H9 (cell line): ENCODE results near the gene FGFR3. TPM values are rescaled to one million over a fixed set of nuclear protein-coding genes. Genes with fewer than 3 reads are reported as not detected.

Experiments used
- DNase-seq: peaks from one replicate; pipeline ENCODE4 v3.0.0-alpha.2; 2017
- H2AFZ ChIP-seq: one replicate; pipeline ENCODE4 v1.6.1; 2013; ENCODE audit warnings: mild to moderate bottlenecking, low read length, control low read depth, moderate library complexity
- H2AK5ac ChIP-seq: 2 replicates; pipeline ENCODE4 v1.6.1; 2013; ENCODE audit warnings: low read length, control low read depth, mixed read lengths; ENCODE audit not compliant: insufficient read length
- H2BK120ac ChIP-seq: one replicate; pipeline ENCODE4 v1.6.1; 2013; ENCODE audit warnings: low read depth, mild to moderate bottlenecking, low read length, control low read depth, inconsistent platforms; ENCODE audit not compliant: poor library complexity, severe bottlenecking
- H2BK12ac ChIP-seq: 2 replicates; pipeline ENCODE4 v1.6.1; 2013; ENCODE audit warnings: low read length, control low read depth, mixed read lengths, low read depth; ENCODE audit not compliant: insufficient read length
- H2BK15ac ChIP-seq: 2 replicates; pipeline ENCODE4 v1.6.1; 2013; ENCODE audit warnings: low read depth, low read length, control low read depth
- H2BK20ac ChIP-seq: one replicate; pipeline ENCODE4 v1.6.1; 2013; ENCODE audit warnings: low read depth, mild to moderate bottlenecking, low read length, control low read depth, inconsistent platforms; ENCODE audit not compliant: poor library complexity, severe bottlenecking
- H2BK5ac ChIP-seq: 2 replicates; pipeline ENCODE4 v1.6.1; 2013; ENCODE audit warnings: low read length, control low read depth, mixed read lengths; ENCODE audit not compliant: insufficient read length
- H3K14ac ChIP-seq: 2 replicates; pipeline ENCODE4 v1.6.1; 2013; ENCODE audit warnings: low read length, control low read depth; ENCODE audit not compliant: insufficient read depth
- H3K18ac ChIP-seq: 2 replicates; pipeline ENCODE4 v1.6.1; 2013; ENCODE audit warnings: low read depth, mild to moderate bottlenecking, mixed read lengths, low read length, control low read depth; ENCODE audit not compliant: insufficient read length
- H3K23ac ChIP-seq: 2 replicates; pipeline ENCODE4 v1.6.1; 2013; ENCODE audit warnings: low read length, control low read depth, mixed read lengths, low read depth; ENCODE audit not compliant: insufficient read length
- H3K23me2 ChIP-seq: 2 replicates; pipeline ENCODE4 v1.6.1; 2013; ENCODE audit warnings: low read depth, mild to moderate bottlenecking, mixed read lengths, low read length, control low read depth; ENCODE audit not compliant: insufficient read length, poor library complexity, severe bottlenecking
- H3K27ac ChIP-seq: 2 replicates; pipeline ENCODE4 v1.5.1; 2013; ENCODE audit warnings: low read length, control low read depth, mixed read lengths, low read depth; ENCODE audit not compliant: insufficient read length
- H3K27me3 ChIP-seq: 2 replicates; pipeline ENCODE4 v1.6.1; 2013; ENCODE audit warnings: low read length, control low read depth, inconsistent platforms; ENCODE audit not compliant: insufficient read depth
- H3K4ac ChIP-seq: 2 replicates; pipeline ENCODE4 v1.6.1; 2013; ENCODE audit warnings: low read depth, mild to moderate bottlenecking, control low read depth, inconsistent platforms, low read length, moderate library complexity
- H3K4me1 ChIP-seq: 2 replicates; pipeline ENCODE4 v1.6.1; 2013; ENCODE audit warnings: low read length, control low read depth, inconsistent platforms; ENCODE audit not compliant: insufficient read depth
- H3K4me2 ChIP-seq: 2 replicates; pipeline ENCODE4 v1.6.1; 2013; ENCODE audit warnings: low read length, control low read depth, mixed read lengths; ENCODE audit not compliant: insufficient read length, insufficient read depth
- H3K56ac ChIP-seq: 2 replicates; pipeline ENCODE4 v1.6.1; 2013; ENCODE audit warnings: low read depth, mild to moderate bottlenecking, mixed read lengths, low read length, control low read depth; ENCODE audit not compliant: insufficient read length
- H3K79me1 ChIP-seq: 2 replicates; pipeline ENCODE4 v1.6.1; 2013; ENCODE audit warnings: low read depth, mild to moderate bottlenecking, moderate library complexity, low read length, control low read depth, inconsistent platforms; ENCODE audit not compliant: insufficient read depth, poor library complexity, severe bottlenecking
- H3K79me2 ChIP-seq: 2 replicates; pipeline ENCODE4 v1.6.1; 2013; ENCODE audit warnings: low read length, control low read depth, inconsistent platforms; ENCODE audit not compliant: insufficient read depth
- H3K9ac ChIP-seq: 2 replicates; pipeline ENCODE4 v1.6.1; 2013; ENCODE audit warnings: low read length, control low read depth, mixed read lengths; ENCODE audit not compliant: insufficient read length; ENCODE audit errors: extremely low read depth
- H3K9me3 ChIP-seq: one replicate; pipeline ENCODE4 v1.6.1; 2013; ENCODE audit warnings: low read depth, low read length, inconsistent platforms; ENCODE audit not compliant: control insufficient read depth
- H3T11ph ChIP-seq: one replicate; pipeline ENCODE4 v1.6.1; 2013; ENCODE audit warnings: mild to moderate bottlenecking, low read length, control low read depth, inconsistent platforms
- H4K20me1 ChIP-seq: one replicate; pipeline ENCODE4 v1.6.1; 2013; ENCODE audit not compliant: control insufficient read depth, insufficient read length, insufficient read depth
- H4K5ac ChIP-seq: 2 replicates; pipeline ENCODE4 v1.6.1; 2013; ENCODE audit warnings: low read depth, mild to moderate bottlenecking, mixed read lengths, low read length, control low read depth; ENCODE audit not compliant: insufficient read length
- H4K8ac ChIP-seq: replicated peaks from 2 replicates; pipeline ENCODE4 v1.6.1; 2013; ENCODE audit warnings: low read length, control low read depth, mixed read lengths, low read depth; ENCODE audit not compliant: insufficient read length
- H4K91ac ChIP-seq: 2 replicates; pipeline ENCODE4 v1.6.1; 2013; ENCODE audit warnings: low read depth, mild to moderate bottlenecking, moderate library complexity, mixed read lengths, low read length, control low read depth; ENCODE audit not compliant: insufficient read length
- H3K27ac Mint-ChIP-seq, 3 experiments: 2 replicates in 2 of 3; 3 replicates in 1 of 3; pipeline ENCODE4 v1.8.0; 2020 to 2021; ENCODE audit warnings: mixed read lengths in 3 of 3, mild to moderate bottlenecking in 1 of 3, moderate library complexity in 1 of 3
- H3K27me3 Mint-ChIP-seq: 2 replicates; pipeline ENCODE4 v1.8.0; 2021; ENCODE audit warnings: low read depth, mild to moderate bottlenecking, moderate library complexity, mixed read lengths
- H3K36me3 Mint-ChIP-seq, 3 experiments: 2 replicates in 2 of 3; 3 replicates in 1 of 3; pipeline ENCODE4 v1.8.0; 2020 to 2021; ENCODE audit warnings: low read depth in 3 of 3, mixed read lengths in 3 of 3; ENCODE audit not compliant: insufficient read depth in 1 of 3
- H3K4me1 Mint-ChIP-seq, 2 experiments: 2 replicates each; pipeline ENCODE4 v1.8.0; 2020; ENCODE audit warnings: mixed read lengths in 2 of 2
- H3K4me3 Mint-ChIP-seq, 2 experiments: 2 replicates in 1 of 2; 3 replicates in 1 of 2; pipeline ENCODE4 v1.8.0; 2020 to 2021; ENCODE audit warnings: mild to moderate bottlenecking in 2 of 2, mixed read lengths in 2 of 2, moderate library complexity in 1 of 2
- H3K9me3 Mint-ChIP-seq, 2 experiments: 2 replicates in 1 of 2; 3 replicates in 1 of 2; pipeline ENCODE4 v1.8.0; 2020; ENCODE audit warnings: mild to moderate bottlenecking in 2 of 2, mixed read lengths in 2 of 2, moderate library complexity in 1 of 2
- WGBS: extraction: QIAGEN DNeasy Blood & Tissue Kit; methylation state at CpG from one replicate; pipeline ENCODE4 v1.1.7; 2013; ENCODE audit warnings: missing lambda C conversion rate, low lambda C conversion rate, mixed read lengths; ENCODE audit not compliant: insufficient read length; ENCODE audit errors: extremely low coverage; 5-methylcytosine and 5-hydroxymethylcytosine counted together
- total RNA-seq: library from RNA; stranded (reverse); gene quantifications from 2 replicates; pipeline ENCODE4 v1.2.1, GENCODE V29; 2021
- TF ChIP-seq, protein P1 (sequence below): fragments of 200-600 bp; sonication (generic); conservative IDR thresholded peaks from 3 replicates; pipeline ENCODE4 v1.8.0; 2021; ENCODE audit warnings: antibody characterized with exemption, mild to moderate bottlenecking

FGFR3 gene
- total RNA-seq, 1 experiment from 2014 or later: 75.7 TPM

DNA sequence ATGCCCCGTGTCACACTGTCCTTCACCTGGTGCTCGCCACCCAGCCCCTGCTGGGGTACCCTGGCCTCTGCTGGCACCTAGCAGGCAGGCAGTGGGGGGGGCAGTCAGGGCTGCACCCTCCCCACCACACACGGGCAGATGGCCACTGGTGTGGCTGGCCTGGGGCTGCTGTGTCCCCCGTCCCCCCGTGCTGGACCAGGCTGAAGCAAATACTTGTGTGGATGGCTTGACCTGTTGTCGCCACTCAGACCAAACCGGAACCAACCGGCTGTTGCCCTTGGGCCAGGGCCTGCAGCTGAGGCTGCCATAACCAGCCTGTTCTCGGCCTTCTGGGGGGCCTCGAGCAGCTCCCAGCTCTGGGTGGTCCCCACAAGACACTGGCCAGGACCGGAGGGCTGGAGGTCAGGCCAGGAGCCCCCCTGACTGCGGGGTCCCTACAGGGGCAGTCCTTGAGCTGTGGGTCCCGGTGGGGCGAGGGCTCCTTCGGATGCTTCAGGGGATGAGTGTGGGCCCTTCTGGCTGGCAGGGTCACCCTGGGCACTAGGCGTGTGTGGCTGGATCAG lies 4.3 kb downstream of the FGFR3 start:
- no peak overlapping the region for H4K5ac ChIP-seq
- H2BK5ac ChIP-seq: no peak overlapping the region
- H3K27ac Mint-ChIP-seq: no peak overlapping the region
- no peak overlapping the region for H3K14ac ChIP-seq
- H2BK120ac ChIP-seq: no peak overlapping the region
- H3K9ac ChIP-seq: no peak overlapping the region
- no peaks in the 10 kb centered on the region for H3K9me3 ChIP-seq
- H2AFZ ChIP-seq: no peak overlapping the region
- no peak overlapping the region for H2BK20ac ChIP-seq
- no peak overlapping the region for H2BK12ac ChIP-seq
- no peaks in the 10 kb centered on the region for H3K4me1 ChIP-seq
- no peak overlapping the region for H3K4me2 ChIP-seq
- no peaks in the 10 kb centered on the region for H3K79me2 ChIP-seq
- H3K23me2 ChIP-seq: peaks cover 7% of the 10 kb centered on the region
- H3K27ac ChIP-seq: no peak overlapping the region
- peaks cover 10% of the 10 kb centered on the region for H3K27me3 Mint-ChIP-seq
- H3K79me1 ChIP-seq: no peaks in the 10 kb centered on the region
- H3K18ac ChIP-seq: no peak overlapping the region
- DNase-seq: no peak
- H4K8ac ChIP-seq: no peak overlapping the region
- no peaks in the 10 kb centered on the region for H4K20me1 ChIP-seq
- no peaks in the 10 kb centered on the region for H3K9me3 Mint-ChIP-seq
- no peaks in the 10 kb centered on the region; the same call in 1 of the 2 replicates for H3K27me3 ChIP-seq
- no peak overlapping the region for H3K56ac ChIP-seq
- WGBS: no CpG with 5 or more reads among the region's 16 CpGs
- H3K36me3 Mint-ChIP-seq: peaks cover 1 to 26% (median 18%) of the 10 kb centered on the region in 3 experiments; a peak in 5 of 7 replicates
- no peak overlapping the region for H3T11ph ChIP-seq
- H3K4me1 Mint-ChIP-seq: peaks cover 0 to 11% of the 10 kb centered on the region in 2 experiments; a peak in 1 of 4 replicates
- H3K4me3 Mint-ChIP-seq: no peak overlapping the region
- no peak overlapping the region for H3K4ac ChIP-seq
- no peak overlapping the region for H2BK15ac ChIP-seq
- no peak overlapping the region for H2AK5ac ChIP-seq
- TF ChIP-seq, protein P1, sequence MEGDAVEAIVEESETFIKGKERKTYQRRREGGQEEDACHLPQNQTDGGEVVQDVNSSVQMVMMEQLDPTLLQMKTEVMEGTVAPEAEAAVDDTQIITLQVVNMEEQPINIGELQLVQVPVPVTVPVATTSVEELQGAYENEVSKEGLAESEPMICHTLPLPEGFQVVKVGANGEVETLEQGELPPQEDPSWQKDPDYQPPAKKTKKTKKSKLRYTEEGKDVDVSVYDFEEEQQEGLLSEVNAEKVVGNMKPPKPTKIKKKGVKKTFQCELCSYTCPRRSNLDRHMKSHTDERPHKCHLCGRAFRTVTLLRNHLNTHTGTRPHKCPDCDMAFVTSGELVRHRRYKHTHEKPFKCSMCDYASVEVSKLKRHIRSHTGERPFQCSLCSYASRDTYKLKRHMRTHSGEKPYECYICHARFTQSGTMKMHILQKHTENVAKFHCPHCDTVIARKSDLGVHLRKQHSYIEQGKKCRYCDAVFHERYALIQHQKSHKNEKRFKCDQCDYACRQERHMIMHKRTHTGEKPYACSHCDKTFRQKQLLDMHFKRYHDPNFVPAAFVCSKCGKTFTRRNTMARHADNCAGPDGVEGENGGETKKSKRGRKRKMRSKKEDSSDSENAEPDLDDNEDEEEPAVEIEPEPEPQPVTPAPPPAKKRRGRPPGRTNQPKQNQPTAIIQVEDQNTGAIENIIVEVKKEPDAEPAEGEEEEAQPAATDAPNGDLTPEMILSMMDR: no peak
- H4K91ac ChIP-seq: no peak overlapping the region
- no peak overlapping the region for H3K23ac ChIP-seq
